ENCODE results near the gene VPS37B. TPM values are rescaled to one million over a fixed set of nuclear protein-coding genes. Genes with fewer than 3 reads are reported as not detected.
A peak's percentile ranks its signal among the peaks of the same experiment; 100 is the strongest.

The VPS37B gene
- polyA plus RNA-seq, 1 of the 3 experiments (the other 2 are of a cell fraction) = 41.1 TPM

GRCh38 chr12:122848471-122849351 lies 47.2 kb downstream of the VPS37B start:
- no peaks in the 10 kb centered on the region for H3K27me3 ChIP-seq (ENCODE audit: insufficient read depth)
- H3K36me3 ChIP-seq (replicated peaks in 1 of 2; ENCODE audit: control insufficient read depth in 1 of 2, insufficient read depth in 2 of 2, low read length in 1 of 2) = no peaks in the 10 kb centered on the region
- H3K79me2 ChIP-seq (ENCODE audit: insufficient read depth) = no peaks in the 10 kb centered on the region
- H3K4me1 ChIP-seq (ENCODE audit: control insufficient read depth in 1 of 2, insufficient read depth in 2 of 2, low read depth in 1 of 2, low read length in 1 of 2) = peaks cover 10 to 43% of the 10 kb centered on the region in 2 experiments; a peak in 2 of 4 replicates
- 91% methylated on average over 26 of the region's 36 CpGs for WGBS (ENCODE audit: low lambda C conversion rate)
- H3K9me2 ChIP-seq = no peaks in the 10 kb centered on the region
- no peak overlapping the region for H3K9ac ChIP-seq
- TF ChIP-seq, protein P1, sequence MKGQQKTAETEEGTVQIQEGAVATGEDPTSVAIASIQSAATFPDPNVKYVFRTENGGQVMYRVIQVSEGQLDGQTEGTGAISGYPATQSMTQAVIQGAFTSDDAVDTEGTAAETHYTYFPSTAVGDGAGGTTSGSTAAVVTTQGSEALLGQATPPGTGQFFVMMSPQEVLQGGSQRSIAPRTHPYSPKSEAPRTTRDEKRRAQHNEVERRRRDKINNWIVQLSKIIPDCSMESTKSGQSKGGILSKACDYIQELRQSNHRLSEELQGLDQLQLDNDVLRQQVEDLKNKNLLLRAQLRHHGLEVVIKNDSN (IDR thresholded peaks at IDR 0.05; ENCODE audit: borderline replicate concordance, low read depth) = no peak
- TF ChIP-seq GABPA (IDR thresholded peaks at IDR 0.05; ENCODE audit: low read depth) (no peak), FOXJ3 (CRISPR knock-in tag; IDR thresholded peaks at IDR 0.05) (no peak), EZH2phosphoT487 (IDR thresholded peaks at IDR 0.05; ENCODE audit: borderline replicate concordance, low read depth) (no peak), YY1 (IDR thresholded peaks at IDR 0.05; ENCODE audit: low read depth) (no peak)
- TF ChIP-seq, protein P2, sequence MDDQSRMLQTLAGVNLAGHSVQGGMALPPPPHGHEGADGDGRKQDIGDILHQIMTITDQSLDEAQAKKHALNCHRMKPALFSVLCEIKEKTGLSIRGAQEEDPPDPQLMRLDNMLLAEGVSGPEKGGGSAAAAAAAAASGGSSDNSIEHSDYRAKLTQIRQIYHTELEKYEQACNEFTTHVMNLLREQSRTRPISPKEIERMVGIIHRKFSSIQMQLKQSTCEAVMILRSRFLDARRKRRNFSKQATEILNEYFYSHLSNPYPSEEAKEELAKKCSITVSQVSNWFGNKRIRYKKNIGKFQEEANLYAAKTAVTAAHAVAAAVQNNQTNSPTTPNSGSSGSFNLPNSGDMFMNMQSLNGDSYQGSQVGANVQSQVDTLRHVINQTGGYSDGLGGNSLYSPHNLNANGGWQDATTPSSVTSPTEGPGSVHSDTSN (IDR thresholded peaks at IDR 0.05) = no peak
- H2AFZ ChIP-seq (ENCODE audit: low read depth) = no peak overlapping the region
- CTCF ChIA-PET = interaction anchor here (1.1 to 6.5 kb wide), 4 partner anchors 12 to 118 kb away, joined by 3 to 45 read pairs (median 6); partner anchors contain the start of gene ABCB9
- no peak overlapping the region for H3K4me2 ChIP-seq
- DNase-seq = no peak
- H4K20me1 ChIP-seq (ENCODE audit: insufficient read depth) = no peaks in the 10 kb centered on the region
- no peaks in the 10 kb centered on the region for H3K9me3 ChIP-seq
- no peak overlapping the region for H3K4me3 ChIP-seq (ENCODE audit: low read depth in 2 of 2, low read length in 1 of 2)
- POLR2A ChIA-PET = interaction anchor here (0.5 kb wide), 1 partner anchor 681 kb away, joined by 5 read pairs; no protein-coding TSS in a partner anchor
- H3K27ac ChIP-seq (ENCODE audit: low read depth in 2 of 2, low read length in 1 of 2) = no peak overlapping the region
- H3F3A ChIP-seq (replicated peaks; ENCODE audit: insufficient read depth) = peaks cover 9% of the 10 kb centered on the region

- Histone ChIP-seq H3K79me2 (ENCODE audit: insufficient read depth) (no peaks in the 10 kb centered on the region), H3K27ac (ENCODE audit: low read depth in 2 of 2, low read length in 1 of 2) (no peak overlapping the region), H3F3A (replicated peaks; ENCODE audit: insufficient read depth) (peaks cover 9% of the 10 kb centered on the region), H3K4me1 (ENCODE audit: control insufficient read depth in 1 of 2, insufficient read depth in 2 of 2, low read depth in 1 of 2, low read length in 1 of 2) (peaks cover 10 to 45% of the 10 kb centered on the region in 2 experiments; a peak in 2 of 4 replicates), H3K9me3 (no peaks in the 10 kb centered on the region), H3K9ac (no peak overlapping the region), H3K4me3 (ENCODE audit: low read depth in 2 of 2, low read length in 1 of 2) (no peak overlapping the region), H3K9me2 (no peaks in the 10 kb centered on the region), H3K4me2 (no peak overlapping the region), H3K36me3 (replicated peaks in 1 of 2; ENCODE audit: control insufficient read depth in 1 of 2, insufficient read depth in 2 of 2, low read length in 1 of 2) (no peaks in the 10 kb centered on the region), H3K27me3 (ENCODE audit: insufficient read depth) (no peaks in the 10 kb centered on the region), H4K20me1 (ENCODE audit: insufficient read depth) (no peaks in the 10 kb centered on the region), H2AFZ (ENCODE audit: low read depth) (no peak overlapping the region)
- WGBS (ENCODE audit: low lambda C conversion rate) = 20% methylated on average over 1 of the region's 16 CpGs
- no peak for TF ChIP-seq NRF1 (IDR thresholded peaks at IDR 0.05; ENCODE audit: low read depth, low read length)
- no peak for TF ChIP-seq EP300 (IDR thresholded peaks at IDR 0.05; ENCODE audit: borderline replicate concordance in 1 of 2, low read depth in 1 of 2, low read length in 1 of 2)
- peak; percentile 24 for DNase-seq
- ChIA-PET CTCF (interaction anchor here (1.1 to 6.5 kb wide), 4 partner anchors 12 to 118 kb away, joined by 3 to 45 read pairs (median 6); partner anchors contain the start of gene ABCB9), POLR2A (no interaction called here)
Measured at GRCh38 chr12:122847921-122848421, 48.0 kb downstream of the VPS37B start.

Measured in SK-N-SH (cell line).